Endothelial cell of umbilical vein (primary cell): ENCODE measurements around the gene MAP1LC3B. TPM values are rescaled to one million over a fixed set of nuclear protein-coding genes. Genes with fewer than 3 reads are reported as not detected.

Source experiments
- BruUV-seq: library from RNA; stranded (reverse); fragments of 400-500 nt; replicated peaks from 2 replicates; lab custom pipeline; 2021; lab: Mats Ljungman, UMichigan
- CTCF ChIA-PET: fragments of 300-600, 350-600 bp; sonication (Branson Sonifier 250); formaldehyde crosslinking; loops from one replicate; lab custom pipeline; 2021; ENCODE audit warnings: antibody characterized with exemption, inconsistent platforms; lab: Charles Lee
- POLR2A ChIA-PET: fragments of 300-600, 350-600 bp; sonication (Branson Sonifier 250); formaldehyde crosslinking; loops from one replicate; lab custom pipeline; 2021; ENCODE audit warnings: antibody characterized with exemption, inconsistent platforms; lab: Charles Lee
- DNase-seq: peaks from one replicate; pipeline ENCODE4 v3.0.0-alpha.2; 2011; ENCODE audit warnings: low read depth, low spot score
- FAIRE-seq: peaks from 2 replicates; lab custom pipeline; 2011; peaks lifted over from hg19 to GRCh38; lab: Jason Lieb, UNC
- H2AFZ ChIP-seq: 2 replicates; pipeline ENCODE4 v1.6.0; 2012; ENCODE audit warnings: low read depth, low read length, control low read depth, inconsistent platforms
- H3K27ac ChIP-seq: 2 replicates; pipeline ENCODE4 v1.5.1; 2011; ENCODE audit warnings: low read depth, mild to moderate bottlenecking, control low read depth, low read length, moderate library complexity; ENCODE audit not compliant: insufficient read depth
- H3K27me3 ChIP-seq, 2 experiments: 2 replicates each; pipeline versions ENCODE4 v1.6.0 to v1.6.1; 2011; ENCODE audit warnings: low read length in 2 of 2, mixed read lengths in 1 of 2; ENCODE audit not compliant: control insufficient read depth in 2 of 2, insufficient read depth in 2 of 2
- H3K36me3 ChIP-seq, 2 experiments: 2 replicates in 1 of 2; 3 replicates in 1 of 2; pipeline ENCODE4 v1.5.1; 2011; ENCODE audit warnings: low read length in 2 of 2, mild to moderate bottlenecking in 1 of 2, moderate library complexity in 1 of 2; ENCODE audit not compliant: control insufficient read depth in 2 of 2, insufficient read depth in 2 of 2; ENCODE audit errors: extremely low read depth in 1 of 2
- H3K4me1 ChIP-seq: 3 replicates; pipeline ENCODE4 v1.5.1; 2011; ENCODE audit warnings: mild to moderate bottlenecking, low read length; ENCODE audit not compliant: control insufficient read depth, insufficient read depth; ENCODE audit errors: extremely low read depth
- H3K4me2 ChIP-seq: 2 replicates; pipeline ENCODE4 v1.6.1; 2011; ENCODE audit warnings: low read length, control low read depth, mixed read lengths; ENCODE audit not compliant: insufficient read depth
- H3K4me3 ChIP-seq, 3 experiments: fragments of 200-600 bp in 1 of 3; sonication (generic), shearing (Covaris generic) in 1 of 3; replicated peaks in 1 of 3; 2 replicates each; pipeline ENCODE4 v1.5.1; 2011 to 2016; ENCODE audit warnings: control low read depth in 3 of 3, low read length in 3 of 3, mild to moderate bottlenecking in 2 of 3, inconsistent platforms in 1 of 3, low read depth in 1 of 3, moderate library complexity in 1 of 3; ENCODE audit not compliant: insufficient read depth in 1 of 3
- H3K79me2 ChIP-seq: 2 replicates; pipeline ENCODE4 v1.6.0; 2012; ENCODE audit warnings: low read length, inconsistent platforms; ENCODE audit not compliant: control insufficient read depth, insufficient read depth
- H3K9ac ChIP-seq: replicated peaks from 2 replicates; pipeline ENCODE3; 2011; ENCODE audit warnings: low read length, control low read depth; ENCODE audit not compliant: insufficient read depth; ENCODE audit errors: extremely low read depth
- H3K9me1 ChIP-seq: replicated peaks from 3 replicates; pipeline ENCODE4 v1.6.0; 2011; ENCODE audit warnings: mild to moderate bottlenecking, low read length; ENCODE audit not compliant: control insufficient read depth, insufficient read depth; ENCODE audit errors: extremely low read depth
- H3K9me3 ChIP-seq: replicated peaks from 2 replicates; pipeline ENCODE4 v1.5.1; 2012; ENCODE audit warnings: low read length, inconsistent platforms; ENCODE audit not compliant: control insufficient read depth, insufficient read depth
- H4K20me1 ChIP-seq: replicated peaks from 2 replicates; pipeline ENCODE3; 2011; ENCODE audit warnings: mild to moderate bottlenecking, low read length; ENCODE audit not compliant: control insufficient read depth, insufficient read depth; ENCODE audit errors: extremely low read depth
- CTCF ChIP-seq, 2 donors: IDR thresholded peaks; 1 replicate in 1 of 2; 2 replicates in 1 of 2; pipeline ENCODE4 v1.5.1; 2011; ENCODE audit warnings: low read length in 2 of 2, mild to moderate bottlenecking in 2 of 2, moderate library complexity in 2 of 2, control low read depth in 1 of 2, inconsistent platforms in 1 of 2, low read depth in 1 of 2; ENCODE audit not compliant: insufficient read depth in 1 of 2; ENCODE audit errors: extremely low read depth in 1 of 2
- EZH2 ChIP-seq: IDR thresholded peaks from 2 replicates; pipeline ENCODE4 v1.6.1; 2012; ENCODE audit warnings: borderline replicate concordance, low read depth, mild to moderate bottlenecking, moderate library complexity, low read length, inconsistent platforms; ENCODE audit not compliant: severe bottlenecking
- FOS ChIP-seq: IDR thresholded peaks from 2 replicates; pipeline ENCODE4 v1.6.1; 2011; ENCODE audit warnings: mild to moderate bottlenecking, low read length, moderate library complexity, borderline replicate concordance; ENCODE audit not compliant: insufficient read depth
- GATA2 ChIP-seq: IDR thresholded peaks from 2 replicates; pipeline ENCODE4 v1.7.0; 2011; ENCODE audit warnings: low read depth, mild to moderate bottlenecking, moderate library complexity, mixed read lengths, low read length; ENCODE audit not compliant: insufficient read length, insufficient read depth
- JUN ChIP-seq: IDR thresholded peaks from 2 replicates; pipeline ENCODE4 v1.6.1; 2011; ENCODE audit warnings: borderline replicate concordance, low read depth; ENCODE audit not compliant: insufficient read length, insufficient read depth
- MAX ChIP-seq: IDR thresholded peaks from 2 replicates; pipeline ENCODE4 v1.6.1; 2011; ENCODE audit not compliant: insufficient read depth, insufficient read length
- MYC ChIP-seq: IDR thresholded peaks from one replicate; pipeline ENCODE4 v1.6.1; 2011; ENCODE audit warnings: mild to moderate bottlenecking, low read depth, low read length
- POLR2A ChIP-seq: IDR thresholded peaks from 2 replicates; pipeline ENCODE4 v1.6.1; 2012; ENCODE audit warnings: low read depth, mild to moderate bottlenecking, control low read depth, low read length
- POLR2AphosphoS5 ChIP-seq: IDR thresholded peaks from 2 replicates; pipeline ENCODE4 v1.6.1; 2012; ENCODE audit warnings: low read depth, mild to moderate bottlenecking, control low read depth, low read length, moderate library complexity; ENCODE audit not compliant: insufficient read depth
- dilution Hi-C: fragments of 300-500 bp; cut with MboI; formaldehyde crosslinking; loops from one replicate; pipeline ENCODE4 v1.15.0; 2019; ENCODE audit warnings: low sequenced_read_pairs; ENCODE audit not compliant: extremely low pct_ligation_motif_present
- intact Hi-C: fragments of 100-400 bp; cut with micrococcal nuclease; formaldehyde crosslinking; loops from one replicate; pipeline ENCODE4 v1.10.0; 2022
- polyA plus RNA-seq, 4 experiments: library from polyadenylated mRNA; depleted of rRNA in 3 of 4; stranded (reverse) in 3 of 4; unstranded in 1 of 4; fragments of >200 nt; gene quantifications; 2 replicates each; pipeline versions ENCODE4 v1.2.1 to v1.2.3, GENCODE V29; 2011 to 2012; ENCODE audit warnings: missing spikeins in 1 of 4
- total RNA-seq: library from RNA; stranded (reverse); gene quantifications from 2 replicates; pipeline ENCODE4 v1.2.3, GENCODE V29; 2021

The MAP1LC3B gene
- total and polyA plus RNA-seq, 2 donors (not counting 3 experiments of a cell fraction or from before 2014, with no cell fraction given) = 40.7 to 99.9 TPM

GRCh38 chr16:87437911-87438610 is 45.9 kb downstream of the MAP1LC3B start:
- no peaks in the 10 kb centered on the region for H3K36me3 ChIP-seq
- POLR2A ChIA-PET = no interaction called here
- no peak overlapping the region for H3K4me3 ChIP-seq
- H3K9me3 ChIP-seq = no peaks in the 10 kb centered on the region
- no peak overlapping the region for H3K4me2 ChIP-seq
- no peaks in the 10 kb centered on the region for H4K20me1 ChIP-seq
- CTCF ChIA-PET = interaction anchor here (1.4 kb wide), 1 partner anchor 11 kb away, joined by 4 read pairs; no protein-coding TSS in a partner anchor
- H3K27me3 ChIP-seq = no peaks in the 10 kb centered on the region
- H3K79me2 ChIP-seq = peaks cover 8% of the 10 kb centered on the region
- no peak for TF ChIP-seq MYC
- TF ChIP-seq FOS = no peak
- TF ChIP-seq POLR2A = no peak
- no peak for TF ChIP-seq CTCF (IDR thresholded peaks at IDR 0.05; ENCODE audit: extremely low read depth in 1 of 2, insufficient read depth in 1 of 2, low read depth in 1 of 2, low read length in 2 of 2)
- TF ChIP-seq JUN = no peak
- no peak for TF ChIP-seq MAX
- TF ChIP-seq GATA2 = no peak
- TF ChIP-seq EZH2 = no peak
- TF ChIP-seq POLR2AphosphoS5 = no peak
- no peaks in the 10 kb centered on the region for H3K9me1 ChIP-seq
- H2AFZ ChIP-seq = no peak overlapping the region
- DNase-seq = no peak
- no peak for FAIRE-seq
- no peak overlapping the region for H3K9ac ChIP-seq
- BruUV-seq = no TSS peak
- peaks cover 18% of the 10 kb centered on the region for H3K4me1 ChIP-seq
- dilution Hi-C loops (no loop called here), intact Hi-C loops (loop anchor here (5.0 kb wide), 1 partner anchor 46 kb away; the partner anchor contains the start of gene MAP1LC3B)
- H3K27ac ChIP-seq = no peak overlapping the region
